HG02759 (cell line): ENCODE data around the gene PKHD1.
A peak's percentile ranks its signal among the peaks of the same experiment; 100 is the strongest.
"Not testable (repeated sequence)": the region's sequence is repeated elsewhere in the genome, so short reads cannot be mapped to it uniquely, and the experiment has no call there.

Experiments
- ATAC-seq: cut with Tn5 transposase; IDR thresholded peaks from one replicate; pipeline ENCODE4 v1.9.1; 2021; ENCODE audit warnings: mild to moderate bottlenecking, moderate library complexity; ENCODE audit not compliant: unreplicated experiment

Gene PKHD1

GRCh38 chr6:52000064-52000463 is 87.3 kb downstream of the PKHD1 start:
- no peak for ATAC-seq

DNA sequence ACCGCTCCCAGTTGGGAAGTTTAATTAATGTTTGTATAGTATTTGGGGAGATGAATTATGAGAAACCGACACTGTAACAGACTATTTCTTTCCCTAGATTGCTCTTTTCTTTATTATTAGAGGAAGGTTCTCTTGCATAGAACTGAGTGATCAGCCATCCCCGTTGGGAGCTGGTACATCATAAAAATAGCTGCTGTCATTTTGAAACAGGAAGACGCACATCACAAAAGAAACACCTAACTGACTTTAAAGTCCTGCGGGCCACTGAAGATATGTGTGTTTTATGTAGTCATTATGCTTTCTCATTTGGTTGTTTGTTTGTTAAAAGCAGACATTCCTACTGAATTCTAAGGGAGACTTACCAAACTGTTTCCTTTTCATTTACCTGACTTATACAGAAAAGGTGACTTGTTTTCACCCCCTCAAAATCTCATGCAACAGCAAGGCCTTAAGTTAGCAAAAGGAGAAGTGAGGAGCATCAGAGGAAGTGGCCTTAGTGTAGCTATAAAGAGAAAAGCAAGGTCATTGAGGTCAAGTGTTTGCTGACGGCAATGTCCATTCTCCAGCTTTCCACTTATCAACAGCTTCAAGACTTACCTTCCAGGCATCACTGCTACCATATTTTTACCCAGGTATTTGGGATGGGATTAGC is 91.0 kb downstream of the PKHD1 start:
- ATAC-seq = peak; percentile 92

DNA sequence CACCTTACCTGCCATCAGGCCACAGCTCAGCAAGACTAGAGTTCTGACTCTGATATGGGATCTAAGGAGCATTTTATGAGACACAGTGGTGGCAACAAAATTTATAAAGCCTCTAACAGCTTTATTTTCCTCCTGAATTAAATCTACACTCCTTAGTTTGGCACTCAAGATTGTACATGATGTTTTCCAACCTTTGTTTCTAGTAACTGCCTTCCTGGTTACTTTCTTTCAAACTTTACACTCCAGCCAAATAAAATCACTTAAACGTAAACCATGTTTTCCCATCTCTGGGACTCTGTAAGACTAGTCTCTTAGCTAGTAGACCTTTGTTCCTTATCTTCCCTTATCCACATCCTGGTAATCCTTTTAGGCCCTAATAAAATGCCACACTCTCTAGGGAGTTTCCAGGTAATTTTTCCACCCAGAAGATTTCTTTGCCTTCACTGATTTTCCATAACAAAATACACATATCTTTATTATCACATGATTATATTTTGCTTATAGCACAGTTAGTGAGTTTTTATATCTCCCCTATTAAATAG is 92.1 kb downstream of the PKHD1 start:
- ATAC-seq = no peak

DNA sequence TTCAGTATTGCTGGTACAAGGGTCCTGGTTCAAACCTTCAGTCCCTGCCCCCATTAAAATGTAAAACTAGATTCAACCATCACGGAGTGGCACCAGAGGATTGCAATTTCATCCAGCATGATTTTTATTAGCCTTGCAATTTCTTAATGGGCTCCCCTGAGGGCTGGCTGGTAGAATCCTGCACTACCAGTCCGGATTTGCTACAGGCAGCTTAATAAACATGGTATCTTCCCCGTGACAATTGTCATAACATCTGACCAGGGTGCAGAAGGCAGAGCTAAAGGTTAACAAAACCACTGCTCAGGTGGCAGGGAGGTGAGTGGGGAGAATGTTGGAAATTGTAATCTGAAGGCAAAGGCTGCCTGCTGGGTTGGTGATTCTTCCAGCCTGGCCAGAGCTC is 94.5 kb downstream of the PKHD1 start:
- ATAC-seq = no peak

GRCh38 chr6:51989789-51990188 is 97.6 kb downstream of the PKHD1 start:
- no peak for ATAC-seq

DNA sequence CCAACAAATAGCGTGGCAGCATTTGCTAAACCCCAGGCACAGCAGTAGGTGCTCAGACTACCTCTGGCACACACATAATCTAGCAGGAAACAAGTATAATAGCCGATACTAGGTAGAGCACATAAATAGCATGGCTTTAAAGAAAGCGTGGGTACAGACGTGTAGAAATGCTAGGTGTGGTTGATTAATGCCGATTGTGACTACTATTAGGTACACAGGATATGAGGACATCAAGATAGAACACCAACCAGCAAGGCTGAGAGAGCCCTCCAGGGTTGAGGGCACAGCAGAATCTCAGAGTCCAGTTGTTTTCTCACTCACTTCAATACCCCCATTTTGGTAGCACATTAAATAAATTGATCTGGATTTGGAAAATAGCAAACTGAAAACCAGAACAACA is 100.5 kb downstream of the PKHD1 start:
- no peak for ATAC-seq

GRCh38 chr6:51983564-51983963 is 103.8 kb downstream of the PKHD1 start:
- no peak for ATAC-seq

DNA sequence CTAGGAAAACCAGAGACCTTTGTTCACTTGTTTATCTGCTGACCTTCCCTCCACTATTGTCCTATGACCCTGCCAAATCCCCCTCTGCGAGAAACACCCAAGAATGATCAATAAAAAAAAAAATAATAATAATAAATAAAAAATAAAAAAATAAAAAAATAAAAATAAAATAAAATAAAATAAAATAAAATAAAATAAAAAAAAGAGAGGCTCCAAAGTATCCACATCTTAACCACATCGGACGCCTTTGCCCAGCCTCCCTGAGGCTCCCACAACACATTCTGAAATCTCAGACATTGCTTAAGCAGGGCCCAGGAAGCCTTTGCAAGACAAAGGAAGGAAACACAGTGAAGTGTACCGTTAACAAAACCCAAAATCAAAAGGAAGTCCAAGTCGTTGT is 104.7 kb downstream of the PKHD1 start:
- not testable (repeated sequence) for ATAC-seq

- ATAC-seq = no peak
These were observed 111.0 kb downstream of the PKHD1 start for GRCh38 chr6:51976374-51976773.

DNA sequence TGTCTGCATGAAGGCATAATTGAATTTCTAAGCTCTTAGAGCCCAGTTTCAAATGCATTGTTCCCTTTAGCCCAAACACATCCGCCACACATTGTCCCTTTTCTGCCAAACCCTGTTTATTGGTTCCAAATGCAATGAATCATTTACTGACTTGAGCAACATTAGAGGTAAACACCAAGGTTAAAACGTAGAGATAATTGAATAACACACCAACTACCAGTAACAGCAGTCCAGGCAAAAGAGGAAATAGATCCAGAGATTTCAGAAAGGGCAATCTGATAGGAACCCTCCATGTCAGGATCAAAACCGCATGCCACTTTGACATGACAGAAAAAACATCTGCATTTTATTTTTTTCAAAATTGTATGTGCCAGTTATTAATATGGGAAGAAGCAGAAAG is 114.8 kb downstream of the PKHD1 start:
- ATAC-seq = no peak

- no peak for ATAC-seq
These were observed 119.1 kb downstream of the PKHD1 start for GRCh38 chr6:51968265-51968664.

GRCh38 chr6:51965222-51965801 is 122.1 kb downstream of the PKHD1 start:
- ATAC-seq = no peak

DNA sequence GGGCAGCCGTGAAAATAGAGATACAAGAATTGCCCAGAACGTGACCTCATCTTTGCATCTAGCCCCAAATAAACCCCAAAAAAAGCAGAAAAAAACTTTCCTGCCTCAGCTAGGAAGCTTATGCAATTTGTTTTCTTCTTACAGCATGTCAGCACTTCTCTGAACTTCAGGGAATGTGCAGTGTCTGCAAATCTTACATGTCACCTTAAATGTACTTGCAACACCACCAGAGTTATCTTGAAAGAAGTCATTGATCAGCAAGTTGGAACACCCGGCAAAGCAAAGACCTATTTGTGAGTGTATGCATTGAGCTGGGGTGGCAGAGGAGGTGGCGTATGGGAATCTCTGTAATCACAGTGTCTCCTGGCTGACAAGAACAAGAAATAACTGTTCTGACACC is 123.4 kb downstream of the PKHD1 start:
- ATAC-seq = no peak

DNA sequence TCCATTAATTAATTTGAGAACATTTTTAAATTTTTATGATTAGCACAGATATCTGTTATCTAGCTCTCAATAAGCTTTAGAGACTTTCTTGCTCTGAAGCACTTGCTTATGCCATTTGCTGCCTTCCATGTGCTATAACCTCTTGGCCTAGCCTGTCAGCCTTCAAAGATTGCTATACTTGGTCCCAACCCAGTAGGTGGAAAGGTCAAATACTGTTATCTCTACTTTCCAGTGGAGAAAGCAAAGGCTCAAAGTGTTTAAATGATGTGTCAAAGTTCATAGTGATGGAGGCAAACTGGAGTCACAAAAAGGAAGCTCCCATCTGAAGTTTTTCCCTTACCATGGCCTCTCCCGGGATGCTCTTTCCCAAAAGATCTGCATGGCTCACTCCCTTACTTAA is 125.1 kb downstream of the PKHD1 start:
- ATAC-seq = no peak

GRCh38 chr6:51960419-51960818 is 127.0 kb downstream of the PKHD1 start:
- ATAC-seq = no peak

- ATAC-seq = peak; percentile 88
These were observed 127.5 kb downstream of the PKHD1 start for GRCh38 chr6:51959744-51960383.

DNA sequence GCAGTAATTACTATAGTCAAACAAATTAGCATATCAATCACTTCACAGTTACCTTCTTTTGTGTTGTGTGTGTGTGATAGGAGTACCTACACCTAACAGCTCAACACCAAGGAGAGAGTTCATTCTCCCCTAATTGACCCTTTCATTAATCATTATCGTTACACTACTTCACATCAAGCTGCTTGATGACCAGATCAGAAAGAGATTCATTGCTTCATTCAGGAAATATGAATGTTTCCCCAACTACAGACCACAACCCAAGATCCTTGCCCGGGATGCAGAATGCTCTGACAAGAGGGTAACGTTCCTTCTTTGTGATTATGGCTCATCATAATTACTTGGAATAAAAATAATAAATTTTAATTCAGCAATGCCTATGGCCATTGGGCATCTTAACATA is 132.7 kb downstream of the PKHD1 start:
- no peak for ATAC-seq

DNA sequence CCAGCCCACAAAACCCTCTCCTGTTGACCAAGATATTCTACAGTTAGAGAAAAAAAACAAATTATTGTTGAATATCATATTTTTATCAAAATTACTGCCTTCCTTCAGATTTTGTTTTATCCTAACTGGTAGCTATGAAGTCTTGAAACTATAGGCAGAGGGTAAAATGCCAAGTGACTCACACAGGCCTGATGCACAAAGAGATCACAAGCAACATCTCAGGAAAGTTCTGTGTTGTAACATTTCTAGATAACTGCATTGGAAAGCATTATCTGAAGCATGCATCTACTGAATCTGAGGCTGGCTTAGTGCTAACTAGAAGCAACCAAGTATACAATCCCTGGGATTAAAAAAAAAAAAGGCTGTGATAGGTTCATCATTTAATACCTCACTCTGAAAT is 134.2 kb downstream of the PKHD1 start:
- ATAC-seq = no peak

DNA sequence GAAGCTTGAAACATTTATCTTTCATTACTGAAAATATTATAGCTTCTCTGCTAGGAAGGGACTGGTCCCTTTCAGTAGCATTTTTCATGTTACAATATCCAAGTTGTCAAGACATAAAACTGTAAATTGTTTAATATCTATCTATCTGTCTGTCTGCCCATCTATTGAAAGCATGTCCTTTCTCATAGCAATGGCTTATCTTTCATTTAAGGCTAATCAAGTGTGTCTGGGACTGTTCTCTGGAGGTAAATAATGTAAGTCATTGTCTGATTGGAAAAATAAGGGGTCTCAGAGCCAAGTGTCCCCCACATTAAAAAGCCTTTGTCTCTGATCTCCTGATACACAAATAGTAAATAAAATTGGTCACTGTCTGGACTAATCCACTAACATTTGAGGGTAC is 135.5 kb downstream of the PKHD1 start:
- ATAC-seq = no peak

GRCh38 chr6:51949526-51949925 is 137.9 kb downstream of the PKHD1 start:
- no peak for ATAC-seq

DNA sequence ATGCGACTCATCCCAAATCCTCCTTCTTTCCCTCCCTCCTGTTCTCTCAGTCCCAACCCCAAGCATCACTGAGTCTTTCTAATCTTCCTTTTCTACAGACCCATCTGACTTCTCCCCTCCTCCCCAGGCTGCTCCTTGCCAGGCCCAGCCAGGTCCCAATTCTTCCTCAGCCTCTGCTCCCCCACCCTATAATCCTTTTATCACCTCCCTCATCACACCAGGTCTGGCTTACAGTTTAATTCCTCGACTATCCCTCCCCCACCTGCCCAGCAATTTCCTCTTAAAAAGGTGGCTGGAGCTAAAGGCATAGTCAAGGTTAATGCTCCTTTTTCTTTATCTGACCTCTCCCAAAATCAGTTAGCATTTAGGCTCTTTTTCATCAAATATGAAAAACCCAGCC is 147.7 kb downstream of the PKHD1 start:
- ATAC-seq = not testable (repeated sequence)
